OCI-M1 (cell line): Measurements from ENCODE around the gene TEPSIN.

Experiments used
- DNase-seq: peaks from one replicate; lab custom pipeline; 2025; lab: John Stamatoyannopoulos, UW

Gene TEPSIN

DNA sequence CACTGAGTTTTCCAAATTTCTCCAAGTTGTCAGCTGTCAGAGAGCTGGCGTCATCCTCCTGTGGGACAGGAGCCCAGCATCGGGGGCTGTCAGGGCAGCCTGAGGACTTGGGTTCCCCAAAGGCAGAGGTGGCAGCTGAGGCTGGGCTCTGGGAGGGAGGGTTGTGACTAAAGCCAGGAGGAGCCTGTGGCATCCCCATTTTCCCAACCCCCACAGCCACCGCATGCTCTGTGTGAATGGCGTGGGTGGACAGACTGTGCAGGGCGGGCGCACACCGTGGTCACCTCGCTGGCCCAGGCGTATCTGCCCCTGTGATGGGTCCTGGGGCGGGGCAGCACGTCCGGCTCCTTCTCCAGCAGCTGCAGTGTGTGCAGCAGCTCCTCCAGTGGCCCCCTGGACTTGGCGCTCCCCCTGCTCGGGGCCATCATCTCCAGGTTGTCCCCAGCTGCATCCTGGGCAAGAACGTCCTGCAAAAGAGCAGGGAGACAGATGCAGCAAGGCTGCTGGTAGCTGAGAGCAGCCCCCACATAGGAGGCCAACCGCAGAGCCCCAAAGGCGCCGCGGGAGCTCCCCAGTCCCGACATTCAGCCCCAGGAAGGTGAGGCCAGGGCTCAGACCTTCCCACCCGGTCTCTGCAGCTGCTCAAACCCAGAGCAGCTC is 40.9 kb downstream of the TEPSIN start:
- DNase-seq, result no peak

DNA sequence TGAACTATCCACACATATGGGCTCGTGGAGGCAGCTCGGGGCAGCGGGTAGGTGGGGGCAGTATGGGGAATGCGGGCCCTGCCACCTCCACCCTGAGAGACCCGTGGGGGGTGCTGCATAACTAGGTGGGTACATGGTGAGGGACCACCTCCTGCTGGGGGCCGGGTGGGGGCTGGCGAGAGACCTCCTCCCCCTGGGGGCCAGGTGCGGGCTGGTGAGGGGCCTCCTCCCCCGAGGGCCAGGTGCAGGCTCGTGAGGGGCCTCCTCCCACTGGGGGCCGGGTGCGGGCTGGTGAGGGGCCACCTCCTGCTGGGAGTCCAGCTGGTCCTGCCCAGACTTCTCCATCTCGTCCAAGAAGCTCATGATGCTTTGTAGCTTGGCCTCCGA is 41.5 kb downstream of the TEPSIN start:
- DNase-seq, result no peak

DNA sequence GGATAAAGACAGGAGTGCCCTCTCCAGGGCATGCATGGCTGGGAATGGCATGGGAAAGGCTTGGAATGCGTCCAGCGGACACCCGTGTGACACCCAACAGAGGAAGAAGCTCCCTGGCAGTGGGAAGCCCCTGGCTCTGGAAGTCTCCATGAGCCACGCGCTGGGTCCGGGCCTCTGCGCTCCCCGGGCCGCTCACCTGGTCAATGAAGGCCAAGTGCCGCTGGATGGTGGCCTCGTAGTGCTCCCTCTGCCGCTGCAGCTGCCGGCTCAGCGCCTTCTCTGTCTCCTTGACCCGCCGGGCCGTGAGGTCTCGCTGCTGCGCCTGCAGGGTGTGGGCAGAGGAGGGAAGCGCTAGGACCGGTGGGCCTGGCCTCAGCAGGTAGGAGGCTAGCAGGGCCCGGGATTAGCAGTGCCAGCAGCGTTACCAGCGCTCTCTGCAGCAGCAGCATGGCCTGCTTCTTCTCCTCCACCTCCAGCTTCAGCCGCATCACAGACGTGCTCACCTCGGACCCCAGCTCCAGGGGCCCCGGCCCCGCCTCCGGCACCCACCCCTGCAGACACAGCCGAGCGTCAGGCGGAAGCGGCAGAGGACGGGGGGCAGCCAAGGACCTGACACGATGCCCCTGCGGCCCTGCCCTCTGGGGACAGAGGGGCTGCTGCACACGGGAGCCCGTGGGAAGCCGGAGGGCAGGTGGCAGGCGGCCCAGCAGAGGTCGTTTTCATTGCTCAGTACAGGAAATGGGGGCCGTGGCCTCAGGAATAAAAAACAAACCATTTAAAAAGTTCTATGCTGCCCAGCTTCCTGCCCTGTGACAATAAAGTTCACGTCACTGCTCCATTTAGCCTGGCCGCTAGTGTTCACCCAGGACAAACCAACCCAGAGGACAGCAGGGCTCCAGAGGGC is 42.1 kb downstream of the TEPSIN start:
- DNase-seq, result no peak

DNA sequence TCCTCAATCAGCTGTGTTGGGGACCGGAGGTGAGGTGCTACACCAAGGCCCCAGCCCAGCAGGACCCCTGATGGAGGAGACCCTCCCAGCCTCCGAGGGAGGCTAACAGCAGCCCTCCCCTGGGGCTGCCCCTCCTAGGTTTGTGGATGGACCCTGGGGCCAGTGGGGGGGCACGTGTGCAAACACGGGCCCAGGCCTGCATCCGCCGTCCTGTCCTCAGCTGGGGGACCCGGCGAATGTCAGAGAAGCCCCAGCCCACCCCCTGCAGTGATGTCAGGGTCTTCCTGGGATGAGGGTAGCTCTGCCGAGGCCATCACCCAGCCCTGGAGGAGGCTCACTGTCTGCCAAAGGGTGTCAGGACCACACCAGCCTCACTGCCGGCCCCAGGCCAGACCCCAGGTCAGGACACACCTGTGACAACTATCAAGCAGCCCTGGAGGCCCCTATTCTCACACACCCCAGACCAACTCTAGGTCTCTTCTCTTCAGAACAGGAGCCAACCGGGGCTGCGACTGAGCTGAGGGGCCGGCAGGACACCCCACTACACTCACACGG is 42.8 kb downstream of the TEPSIN start:
- no peak for DNase-seq

DNA sequence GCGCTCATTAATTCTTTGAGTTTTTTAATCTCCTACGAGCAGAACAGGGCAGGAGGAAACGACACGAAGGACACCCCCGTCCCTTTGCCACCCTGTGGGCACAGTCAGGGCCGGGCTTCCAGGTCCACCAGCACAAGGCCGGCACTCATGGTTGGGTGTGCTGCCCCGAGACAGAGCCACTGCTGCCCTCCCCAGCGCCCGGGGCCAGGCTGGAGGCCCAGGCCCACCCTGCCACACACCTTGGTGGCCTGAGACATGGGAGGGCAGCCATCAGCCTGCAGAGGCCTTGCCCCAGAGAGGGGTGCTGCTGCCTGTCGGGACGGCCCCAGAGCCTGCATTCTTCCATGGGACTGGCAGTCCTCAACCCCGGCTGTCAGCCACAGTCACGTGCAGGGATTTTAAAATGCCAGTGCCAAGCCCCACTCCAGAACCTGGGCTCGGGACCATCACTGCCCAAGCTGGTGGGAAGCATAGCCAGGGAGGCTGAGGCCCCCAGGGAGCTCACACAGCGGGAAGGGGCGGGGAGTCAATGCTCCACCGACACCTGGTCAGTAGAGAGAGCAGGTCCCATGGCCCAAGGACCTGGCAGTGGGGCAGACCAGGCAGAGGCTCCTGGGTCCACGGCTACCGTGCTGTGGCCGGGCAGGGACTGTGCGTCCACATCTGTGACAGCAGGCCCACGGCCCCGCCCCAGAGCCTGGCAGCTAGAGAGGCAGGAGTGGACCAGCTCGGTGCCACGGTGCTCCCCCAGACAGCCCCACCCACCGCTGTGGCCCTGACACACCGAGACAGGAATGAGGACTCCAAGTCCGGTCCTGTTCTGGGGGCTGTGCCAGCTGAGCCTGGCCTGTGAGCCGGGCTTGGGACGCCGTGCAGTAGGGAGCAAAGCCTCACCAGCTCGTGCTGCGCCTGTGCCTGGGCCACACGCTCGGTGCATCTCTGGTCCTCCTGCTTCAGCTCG is 43.6 kb downstream of the TEPSIN start:
- DNase-seq, result no peak

DNA sequence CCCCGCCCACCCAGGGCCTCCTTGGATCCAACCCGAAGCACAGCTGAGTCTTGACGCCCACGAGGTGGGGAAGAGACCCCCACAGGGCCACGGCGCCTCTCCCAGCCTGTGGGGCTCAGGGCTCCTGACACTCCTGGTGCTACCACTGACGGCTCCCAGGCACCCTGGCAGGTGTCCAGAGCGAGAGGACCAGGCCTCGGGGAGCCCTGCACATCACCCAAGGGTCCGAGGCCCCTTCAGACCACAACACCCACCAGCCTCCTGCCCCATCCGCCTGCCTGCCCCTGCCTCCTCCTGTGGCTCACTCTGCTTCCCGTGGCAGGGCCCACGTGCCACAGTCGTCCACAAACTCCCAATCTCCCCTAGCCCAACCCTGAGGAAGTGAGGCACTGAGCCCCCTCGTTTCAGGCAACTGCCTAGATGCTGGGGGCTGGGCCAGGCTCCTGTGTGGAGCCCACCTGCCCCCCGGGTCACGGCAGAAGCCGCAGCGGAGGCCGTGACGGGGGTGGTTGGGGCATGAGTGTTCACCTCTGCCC is 44.6 kb downstream of the TEPSIN start:
- DNase-seq, result no peak

DNA sequence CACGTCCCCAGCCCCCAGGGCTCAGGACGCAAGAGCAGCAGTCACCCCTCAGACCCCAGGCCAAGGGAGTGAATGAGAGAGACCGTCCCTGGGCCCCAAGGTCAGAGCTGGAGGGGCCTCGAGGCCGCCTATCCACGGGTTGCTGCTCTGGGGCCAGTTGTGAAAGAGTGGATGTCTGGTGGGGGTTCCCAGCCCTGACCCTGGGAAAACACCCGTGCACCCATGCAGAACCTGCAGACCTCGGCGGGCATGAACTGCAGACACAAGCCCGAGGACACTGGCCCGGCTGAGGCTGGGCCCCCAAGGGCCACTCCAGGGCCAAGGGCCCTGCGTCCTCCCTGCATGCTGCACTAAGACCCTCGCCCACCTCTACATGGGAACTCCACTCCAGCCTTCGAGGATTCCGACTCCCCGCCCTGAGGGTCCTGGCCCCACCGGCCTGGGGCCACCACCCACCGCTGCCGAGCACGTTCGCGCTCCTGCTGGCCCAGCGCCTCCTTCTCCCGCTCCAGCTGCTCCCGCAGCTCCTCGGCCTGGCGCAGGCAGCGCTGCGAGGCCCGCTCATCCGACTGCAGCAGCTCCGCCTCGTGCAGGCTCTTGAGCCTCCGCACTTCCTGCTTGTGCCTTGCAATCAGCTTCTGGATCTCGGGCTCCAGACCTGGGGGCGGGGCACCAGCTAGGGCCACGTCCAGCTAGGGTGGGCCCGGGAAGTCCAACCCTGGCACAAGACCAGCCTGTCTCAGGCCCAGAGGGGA is 45.2 kb downstream of the TEPSIN start:
- no peak for DNase-seq

DNA sequence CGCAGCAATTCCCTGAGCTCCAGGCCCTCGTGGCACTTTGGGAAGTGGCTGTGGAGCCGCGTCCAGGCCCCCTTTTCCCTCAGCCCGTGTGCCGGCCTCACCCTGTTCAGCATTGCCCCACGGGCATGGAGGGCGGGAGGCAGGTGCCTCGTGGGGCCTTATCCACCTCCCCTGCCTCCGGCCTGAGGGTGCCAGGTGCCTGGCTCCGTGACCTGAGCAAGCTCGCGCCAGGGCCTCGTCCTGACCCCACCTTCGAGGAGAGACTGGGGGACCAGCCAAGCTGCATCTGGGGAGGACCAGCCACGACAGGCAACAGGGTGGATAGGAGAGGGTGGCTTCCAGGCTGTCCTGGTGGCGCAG is 45.8 kb downstream of the TEPSIN start:
- DNase-seq, result no peak

DNA sequence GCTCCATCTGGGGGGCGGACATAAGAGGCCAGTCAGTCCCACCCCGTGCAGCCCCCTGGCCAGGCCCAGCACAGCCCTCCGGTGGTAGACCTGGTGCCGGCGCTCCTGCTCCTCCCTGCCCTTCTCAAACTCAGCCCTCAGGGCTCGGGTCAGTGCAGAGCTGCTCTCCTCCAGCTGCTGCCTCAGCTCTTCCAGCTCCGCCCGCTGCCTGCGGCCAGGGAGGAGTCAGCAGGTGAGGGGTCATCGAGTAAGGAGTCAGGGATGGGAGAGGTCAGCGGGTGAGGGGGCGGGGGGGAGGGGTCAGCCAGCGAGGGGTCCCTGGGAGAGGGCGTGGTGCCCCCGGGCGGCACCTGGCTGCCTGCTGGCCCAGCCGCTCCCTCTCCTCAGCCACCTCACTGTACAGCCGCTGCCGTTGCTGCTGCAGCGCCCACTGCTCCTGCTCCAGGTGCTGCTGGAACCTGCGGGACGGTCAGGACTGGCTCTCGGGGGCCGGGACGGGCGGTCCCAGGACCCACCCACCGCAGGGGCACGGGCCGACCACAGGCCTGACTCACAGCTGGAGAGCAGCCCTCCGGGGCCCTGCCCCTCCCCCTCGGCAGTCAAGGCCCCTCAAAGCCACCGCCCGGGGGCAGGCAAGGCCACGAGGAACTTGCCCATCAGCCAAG is 46.3 kb downstream of the TEPSIN start:
- DNase-seq, result no peak

DNA sequence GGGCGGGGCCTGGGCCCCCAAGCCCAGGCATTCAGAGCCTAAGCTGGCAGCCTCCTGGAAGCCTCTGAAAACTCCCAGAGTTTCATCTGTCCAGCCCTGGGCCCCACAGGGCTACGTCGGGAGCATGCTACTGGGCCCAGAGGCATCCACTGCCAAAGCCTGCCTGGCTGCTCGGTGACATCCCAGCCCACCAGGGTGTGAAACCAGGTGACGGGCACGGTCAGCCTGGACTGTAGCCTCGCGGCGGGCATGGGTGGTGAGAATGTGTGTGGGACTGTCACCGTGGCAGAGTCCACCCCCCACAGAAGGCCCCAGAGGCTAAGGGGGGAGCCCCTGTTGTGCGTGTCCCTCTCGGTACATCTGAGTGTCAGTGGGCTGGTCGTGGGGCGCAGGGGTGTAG is 47.2 kb downstream of the TEPSIN start:
- no peak for DNase-seq

DNA sequence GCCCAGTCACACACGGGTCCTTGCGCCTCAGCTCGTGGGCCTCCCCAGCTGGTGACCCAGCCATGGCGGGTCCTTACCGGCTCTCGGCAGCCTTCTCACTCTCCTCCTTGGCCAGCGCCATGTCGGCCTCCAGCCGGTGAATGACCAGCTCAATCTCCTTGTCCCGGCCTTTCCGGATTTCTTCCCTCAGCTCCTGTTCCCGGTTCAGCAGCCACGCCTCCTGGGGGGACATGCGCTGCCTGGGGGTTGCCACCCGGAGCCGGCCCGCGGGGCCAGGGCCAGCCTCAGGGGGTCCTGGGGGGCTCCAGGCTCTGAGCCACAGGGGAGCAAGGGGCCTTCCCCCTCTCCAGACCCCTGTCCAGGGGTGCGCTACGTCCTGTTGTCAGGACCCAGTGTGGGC is 47.7 kb downstream of the TEPSIN start:
- DNase-seq, result no peak

DNA sequence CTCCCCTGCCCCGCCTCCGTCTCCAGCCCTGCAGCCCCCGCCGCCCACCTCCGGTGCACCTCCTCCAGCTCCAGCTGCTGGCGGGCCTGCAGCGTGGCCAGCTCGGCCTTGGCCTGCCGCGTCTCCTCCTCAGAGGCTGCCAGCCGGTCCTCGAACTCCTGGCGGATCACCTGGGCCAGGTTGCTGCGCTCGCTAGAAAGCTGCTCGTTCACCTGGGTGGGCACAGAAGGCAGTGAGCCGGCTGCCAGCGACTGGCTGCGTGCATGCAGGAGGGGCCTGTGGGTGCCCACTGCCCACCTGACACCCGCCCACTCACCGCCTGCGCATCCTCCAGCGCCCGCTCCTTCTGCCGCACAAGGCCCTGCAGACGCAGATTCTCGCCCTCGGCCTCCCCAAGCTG is 48.3 kb downstream of the TEPSIN start:
- DNase-seq, result no peak

DNA sequence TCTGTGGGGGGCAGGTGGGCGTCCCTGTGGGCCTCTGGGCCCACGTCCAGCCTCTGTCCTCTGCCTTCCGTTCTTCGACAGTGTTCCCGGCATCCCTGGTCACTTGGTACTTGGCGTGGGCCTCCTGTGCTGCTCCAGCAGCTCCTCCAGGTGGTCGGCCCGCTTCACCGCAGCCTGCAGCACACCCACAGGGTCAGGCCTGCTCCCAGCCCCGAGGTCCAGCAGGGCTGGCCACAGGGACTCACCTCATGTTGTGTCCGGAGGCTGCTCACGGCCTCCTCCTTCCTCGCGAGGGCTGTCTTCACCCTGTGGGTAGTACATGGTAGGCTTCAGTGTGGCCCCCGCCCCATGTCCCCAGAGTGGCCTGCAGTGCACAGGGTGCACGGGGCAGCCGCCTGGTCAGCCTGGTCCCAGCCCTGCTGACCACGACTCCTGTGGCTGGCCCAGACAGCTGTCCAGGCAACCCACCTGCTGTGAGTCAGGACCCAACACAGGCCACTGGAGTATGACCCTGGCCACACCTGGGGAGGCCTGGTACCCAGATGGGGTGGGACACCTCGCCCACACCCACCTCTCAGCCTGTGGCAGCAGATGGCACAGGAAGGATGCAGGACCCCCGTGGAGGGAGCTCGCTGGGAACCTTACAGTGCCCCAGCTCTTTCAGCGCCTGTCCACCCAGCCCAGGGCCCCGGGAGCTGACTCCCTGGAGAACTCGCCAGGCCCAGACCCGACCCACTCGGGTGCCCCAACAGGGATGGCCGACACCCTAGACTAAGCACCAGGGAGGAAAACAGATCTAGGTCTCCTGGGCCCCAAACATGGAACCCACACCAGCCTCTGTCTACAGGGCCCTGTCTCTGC is 49.0 kb downstream of the TEPSIN start:
- DNase-seq, result no peak

DNA sequence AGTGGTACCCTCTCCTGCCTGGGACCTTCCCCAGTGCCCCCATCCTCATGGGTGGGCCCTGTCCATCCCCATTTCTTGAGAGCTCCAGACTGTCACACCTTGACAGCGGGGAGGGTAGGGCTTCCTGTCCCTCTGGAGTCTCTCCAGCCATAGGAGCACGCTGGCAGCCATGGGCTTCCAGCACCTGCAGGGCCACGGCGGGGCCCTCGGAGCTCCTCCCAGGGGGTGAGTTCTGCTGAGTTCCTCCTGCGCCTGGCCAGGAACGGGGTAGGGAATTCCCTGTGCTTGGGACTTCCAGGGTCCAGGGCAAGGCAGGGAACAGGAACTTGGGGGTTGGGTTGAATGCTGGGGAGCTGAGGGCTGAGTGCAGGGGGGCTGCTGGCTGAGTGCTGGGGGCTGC is 49.8 kb downstream of the TEPSIN start:
- no peak for DNase-seq

DNA sequence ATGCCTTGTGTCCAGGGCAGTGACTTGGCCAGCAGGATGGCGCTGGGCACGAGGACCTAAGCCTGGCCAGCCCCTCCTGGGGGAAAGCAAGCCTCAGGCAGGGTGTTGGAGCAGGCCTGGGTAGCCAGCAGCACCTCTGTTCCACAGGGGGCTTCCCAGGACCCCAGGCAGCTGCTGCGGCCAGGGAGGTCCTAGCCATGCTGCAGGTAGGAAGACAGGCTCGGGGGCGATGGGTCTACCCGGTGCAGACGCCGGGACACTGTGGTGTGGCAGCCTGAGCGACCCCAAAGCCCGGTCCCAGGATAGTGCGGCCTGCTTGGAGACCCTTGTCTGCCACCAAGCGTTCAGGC is 50.4 kb downstream of the TEPSIN start:
- no peak for DNase-seq

DNA sequence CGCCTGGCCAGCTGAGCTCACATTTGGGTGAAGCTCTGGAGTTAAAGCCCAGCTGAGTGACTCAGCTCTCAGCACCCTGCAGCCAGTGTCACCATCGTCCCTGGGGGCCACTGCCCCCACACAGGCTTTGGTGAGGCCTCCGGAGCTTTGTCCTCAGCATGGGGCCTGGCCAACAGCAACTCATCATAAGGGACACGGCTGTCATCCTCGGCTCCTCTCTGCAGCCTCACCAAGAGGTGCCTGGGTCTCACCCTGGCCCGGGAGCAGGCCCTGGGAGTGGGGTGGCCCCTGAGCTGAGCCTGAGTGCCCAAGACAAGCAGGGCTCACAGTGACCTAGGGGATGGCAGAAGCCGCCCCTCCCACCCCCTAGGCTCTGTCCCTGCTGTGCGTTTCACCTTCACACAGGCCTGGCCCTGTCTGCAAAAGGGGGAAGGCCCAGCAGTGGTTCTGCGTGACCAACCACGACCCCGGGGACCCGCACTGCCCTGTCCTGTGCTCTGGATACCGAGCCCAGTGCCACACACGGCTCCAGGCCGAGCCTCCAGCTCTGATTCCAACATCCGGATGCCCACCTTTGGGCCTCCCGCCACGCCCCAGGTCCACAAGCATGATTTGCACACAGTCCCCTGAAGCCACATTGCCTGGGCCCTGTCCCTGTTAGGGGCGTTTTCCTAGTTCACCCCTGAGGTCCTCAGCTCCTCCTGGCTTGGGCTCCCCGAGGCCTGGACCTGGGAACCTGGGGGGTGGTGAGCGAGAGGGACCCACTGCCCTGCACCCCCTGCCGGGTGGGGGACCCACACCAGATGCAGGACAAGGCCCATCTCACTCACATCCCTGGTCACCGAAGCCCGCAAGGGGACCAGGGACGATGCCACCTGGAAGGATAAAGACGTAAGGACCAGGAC is 51.0 kb downstream of the TEPSIN start:
- DNase-seq, result no peak

DNA sequence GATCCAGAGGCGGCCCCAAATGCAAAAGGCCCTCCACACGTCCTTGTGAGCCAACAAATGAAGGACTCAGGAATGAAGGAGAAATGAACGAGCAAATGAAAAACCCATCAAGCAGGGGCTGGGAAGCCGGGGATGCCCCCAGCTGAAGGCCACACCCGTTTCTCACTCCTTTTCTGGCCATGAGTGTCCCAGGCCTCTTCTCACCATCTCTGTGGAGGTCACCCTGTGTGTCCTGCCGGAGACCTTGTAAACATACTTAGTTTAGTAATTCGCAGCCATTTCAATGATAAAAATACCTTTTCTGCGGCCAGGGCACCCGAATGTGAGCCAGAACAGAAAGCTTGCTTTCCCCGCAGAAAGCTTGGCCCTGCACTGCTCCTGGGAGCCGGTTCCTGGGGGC is 51.7 kb downstream of the TEPSIN start:
- no peak for DNase-seq

DNA sequence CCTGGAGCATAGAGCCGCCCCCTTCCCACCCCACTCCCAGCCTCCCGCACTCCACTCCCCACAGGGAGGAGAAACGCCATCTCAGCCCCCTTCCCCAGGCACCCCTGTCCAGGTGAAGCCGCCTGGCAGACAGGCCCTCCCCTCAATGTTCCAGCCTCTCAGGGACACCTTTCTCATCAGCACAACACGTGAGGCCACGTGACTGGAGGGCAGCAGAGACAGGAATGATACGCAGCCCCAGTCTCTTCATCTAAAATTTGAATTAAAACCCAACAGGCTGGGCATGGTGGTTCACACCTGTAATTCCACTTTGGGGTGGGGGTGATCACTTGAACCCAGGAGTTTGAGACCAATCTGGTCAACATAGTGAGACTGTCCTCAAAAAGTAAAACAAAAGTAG is 52.7 kb downstream of the TEPSIN start:
- no peak for DNase-seq

DNA sequence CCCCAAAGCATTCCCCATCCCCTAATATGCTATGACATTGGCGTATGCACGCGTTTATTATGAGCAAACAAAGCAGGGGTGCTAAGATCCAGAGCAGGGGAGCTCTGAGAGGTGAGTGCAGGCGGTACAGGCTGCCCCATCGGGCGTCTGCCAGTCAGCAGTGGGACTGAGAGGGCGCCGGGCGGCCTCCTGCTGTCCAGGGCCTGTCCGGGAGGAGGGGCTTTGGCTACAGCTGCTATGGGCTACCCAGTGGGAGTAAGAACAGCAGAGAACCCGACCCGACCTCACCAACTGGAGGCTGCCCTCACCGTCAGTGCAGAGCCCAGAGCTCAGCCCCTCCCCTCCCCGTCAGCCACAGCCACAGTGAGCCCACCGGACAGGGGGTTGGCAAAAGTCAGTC is 54.3 kb downstream of the TEPSIN start:
- no peak for DNase-seq
